HG02970 (cell line): ENCODE results near the gene EPB41L2.
"Not testable (repeated sequence)": the region's sequence is repeated elsewhere in the genome, so short reads cannot be mapped to it uniquely, and the experiment has no call there.

ENCODE experiments used
- ATAC-seq: cut with Tn5 transposase; IDR thresholded peaks from one replicate; pipeline ENCODE4 v1.9.1; 2021; ENCODE audit warnings: mild to moderate bottlenecking, moderate library complexity, moderate number of reproducible peaks; ENCODE audit not compliant: unreplicated experiment, low FRiP score

The EPB41L2 gene

DNA sequence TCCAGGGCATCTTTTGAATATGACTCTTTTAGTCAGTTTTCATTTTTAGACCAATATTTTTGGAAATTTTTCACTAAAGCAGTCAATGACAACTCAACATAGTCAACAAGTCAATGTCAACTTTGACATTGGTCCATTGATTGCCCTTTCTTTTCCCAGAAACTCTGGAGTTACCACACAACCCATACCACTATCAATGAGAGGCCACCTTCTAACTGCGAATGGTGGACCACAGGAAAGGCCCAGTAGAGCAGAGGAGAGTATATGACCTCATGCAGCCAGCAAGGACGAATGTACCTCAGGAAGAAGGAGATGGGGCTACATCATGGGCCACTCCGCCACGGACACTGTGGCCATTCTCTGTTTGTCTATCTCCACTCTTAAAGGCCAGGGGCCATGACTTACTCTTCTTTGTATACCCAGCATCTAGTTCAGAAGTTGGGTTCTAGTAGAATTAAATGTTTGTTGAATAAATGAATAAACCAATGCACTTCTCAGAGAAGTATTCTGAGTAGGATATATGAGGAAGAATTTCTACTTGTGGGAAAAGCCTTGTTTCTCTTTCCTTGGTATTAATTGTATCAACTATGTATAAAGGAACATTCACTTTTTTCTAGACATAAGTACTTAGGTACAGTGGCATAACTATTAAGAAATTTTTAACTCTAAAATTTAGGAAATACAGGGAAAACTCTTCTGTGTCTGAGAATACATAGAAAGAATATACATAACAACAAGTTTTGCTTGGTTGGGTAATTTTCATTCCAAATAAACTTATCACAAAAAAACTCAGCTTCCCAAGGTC, 236.4 kb downstream of the EPB41L2 start:
- ATAC-seq, result no peak

DNA sequence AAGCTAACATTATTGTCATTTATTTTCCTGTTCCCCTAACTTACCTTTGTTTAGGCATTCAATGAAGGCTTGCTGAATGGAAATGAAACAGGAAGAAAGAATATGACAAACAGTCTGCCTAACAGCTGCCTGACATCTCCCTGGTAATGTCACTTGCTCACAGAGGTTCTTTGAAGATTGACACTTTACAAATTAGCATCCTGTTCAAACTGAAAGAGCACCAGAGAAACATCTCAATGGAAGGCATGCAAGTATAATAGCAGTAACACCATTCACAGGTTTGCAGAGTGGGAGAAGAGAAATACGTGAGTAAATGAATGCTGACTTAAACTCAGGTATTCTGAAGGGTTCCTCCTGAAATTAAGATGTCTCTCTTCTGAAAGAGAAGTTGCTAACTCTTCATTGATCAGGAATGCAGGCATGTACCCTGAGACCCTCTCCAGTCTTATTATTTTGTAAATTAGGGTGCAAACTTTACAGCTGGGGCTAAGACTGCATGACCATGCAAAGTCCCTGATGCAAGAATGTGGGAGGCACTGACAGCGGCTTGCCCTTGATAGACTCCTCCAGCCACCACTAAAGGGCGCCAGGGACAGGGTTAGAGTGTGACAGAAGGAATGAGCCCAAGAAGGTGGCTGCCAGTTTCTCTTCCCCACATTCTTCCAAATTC, 237.1 kb downstream of the EPB41L2 start:
- ATAC-seq, result no peak

DNA sequence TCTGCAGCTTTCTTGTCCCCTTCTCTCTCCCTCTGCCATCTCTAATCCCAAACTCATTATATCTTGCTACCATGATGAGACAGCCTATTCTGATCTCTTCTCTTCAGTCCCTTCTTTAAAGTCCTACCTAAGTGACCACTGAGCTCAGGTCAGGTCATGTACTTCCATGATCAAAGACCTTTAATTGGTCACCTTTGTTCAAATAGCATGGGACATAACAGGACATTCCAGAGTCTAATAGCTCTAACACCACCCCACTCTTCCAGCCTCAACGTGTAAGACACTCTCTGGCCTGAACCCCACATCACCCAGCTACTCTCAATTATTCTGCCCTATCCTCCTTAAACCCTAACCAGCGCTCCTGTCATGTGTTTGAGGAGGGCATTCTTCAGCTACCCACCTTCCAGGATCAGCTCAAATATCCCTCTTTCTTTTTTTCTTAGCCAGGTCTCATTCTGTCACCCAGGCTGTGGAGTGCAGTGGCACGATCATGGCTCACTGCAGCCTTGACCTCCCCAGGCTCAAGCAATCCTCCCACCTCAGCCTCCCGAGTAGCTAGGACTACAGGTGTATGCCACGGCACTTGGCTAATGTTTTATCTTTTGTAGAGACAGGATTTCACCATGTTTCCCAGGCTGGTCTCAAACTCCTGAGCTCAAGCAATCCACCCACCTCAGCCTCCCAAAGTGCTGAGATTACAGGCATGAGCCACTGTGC, 237.9 kb downstream of the EPB41L2 start:
- no peak for ATAC-seq

DNA sequence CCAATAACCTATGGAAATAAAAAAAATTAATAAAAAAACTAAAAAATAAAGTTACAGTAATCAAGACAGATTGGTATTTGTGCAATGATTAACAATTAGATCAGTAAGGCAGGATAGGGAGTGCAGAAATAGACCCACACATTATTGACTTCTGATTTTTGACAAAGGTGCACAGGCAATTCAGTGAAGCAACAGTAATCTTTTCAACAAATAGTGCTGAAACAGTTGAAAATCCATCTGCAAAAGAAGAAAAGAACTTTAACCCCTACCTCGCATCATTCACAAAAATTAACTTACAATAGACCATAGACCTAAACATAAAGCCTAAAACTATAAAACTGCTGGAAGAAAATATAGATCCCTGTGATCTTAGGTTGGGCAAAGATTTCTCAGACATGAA, 240.3 kb downstream of the EPB41L2 start:
- no peak for ATAC-seq

DNA sequence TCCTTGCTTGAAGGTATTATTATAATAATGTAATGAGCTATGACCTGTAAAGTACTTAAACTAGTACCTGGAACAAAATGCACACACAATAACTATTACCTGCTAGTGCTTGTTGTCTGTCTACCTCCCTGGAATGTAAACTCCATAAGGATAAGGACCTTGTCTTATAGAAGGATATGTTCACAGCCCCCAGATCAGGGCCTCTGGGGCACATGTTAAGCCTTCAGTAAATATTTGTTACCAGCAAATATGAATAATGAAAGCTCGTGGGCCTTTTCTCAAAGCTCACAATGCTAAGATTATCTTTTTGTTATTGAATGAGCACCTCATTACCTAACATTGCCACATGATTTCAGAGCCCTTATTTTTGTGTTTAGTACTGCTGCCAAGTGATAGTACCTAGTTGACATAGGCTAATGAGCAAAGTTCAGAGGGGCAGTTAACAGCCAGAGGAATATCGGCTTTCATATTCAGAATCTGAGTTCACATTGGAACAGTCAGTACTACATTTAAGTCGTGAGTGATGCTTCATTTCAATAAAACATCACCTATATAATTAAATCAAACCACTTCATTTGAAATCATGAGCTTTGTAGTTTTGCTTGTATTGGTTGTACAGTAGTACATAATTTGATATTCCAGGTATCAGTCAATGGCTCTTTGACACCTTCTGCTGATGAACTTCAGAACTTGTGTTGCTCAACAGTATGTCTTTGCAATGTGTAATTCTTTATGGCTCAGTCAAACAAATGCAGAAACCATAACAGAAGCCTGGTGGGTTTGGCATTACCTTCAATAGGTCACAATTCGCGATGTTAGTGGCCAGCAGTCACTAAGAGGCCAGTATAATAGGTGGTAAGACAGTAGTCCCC, 247.6 kb downstream of the EPB41L2 start:
- ATAC-seq, result no peak

DNA sequence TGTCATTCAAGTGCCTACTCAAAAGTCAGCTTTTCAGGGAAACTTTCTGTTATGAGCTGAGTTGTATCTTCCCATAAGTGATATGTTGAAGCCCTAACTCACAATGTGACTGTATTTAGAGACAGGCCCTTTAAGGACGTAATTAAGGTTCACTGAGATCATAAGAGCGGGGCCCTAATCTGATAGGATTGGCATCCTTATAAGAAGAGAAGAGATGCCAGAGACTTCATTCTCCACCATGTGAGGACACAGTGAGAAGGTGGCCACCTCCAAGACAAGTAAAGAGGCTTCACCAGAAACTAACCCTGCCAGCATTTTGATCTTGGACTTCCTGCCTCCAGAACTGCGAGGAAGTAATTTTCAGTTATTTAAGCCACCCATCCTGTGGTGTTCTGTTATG, 248.5 kb downstream of the EPB41L2 start:
- no peak for ATAC-seq

DNA sequence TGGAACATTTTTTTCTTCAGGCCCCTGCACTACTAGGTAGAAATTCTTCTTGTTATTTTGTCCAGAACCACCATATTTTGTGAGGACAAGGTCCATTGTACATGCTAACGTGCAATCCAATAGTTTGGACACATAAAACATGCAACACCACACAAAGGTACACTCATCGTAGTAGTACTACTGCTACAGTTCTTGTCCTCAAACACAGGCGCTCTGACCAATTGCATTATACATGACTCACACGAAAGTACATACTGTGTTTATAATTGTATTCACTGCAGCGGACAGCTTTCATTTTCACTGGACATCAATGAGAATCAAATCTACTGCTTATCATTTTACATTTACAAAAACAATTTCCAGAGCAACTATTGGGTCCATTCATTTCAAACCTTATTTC, 251.1 kb downstream of the EPB41L2 start:
- no peak for ATAC-seq

DNA sequence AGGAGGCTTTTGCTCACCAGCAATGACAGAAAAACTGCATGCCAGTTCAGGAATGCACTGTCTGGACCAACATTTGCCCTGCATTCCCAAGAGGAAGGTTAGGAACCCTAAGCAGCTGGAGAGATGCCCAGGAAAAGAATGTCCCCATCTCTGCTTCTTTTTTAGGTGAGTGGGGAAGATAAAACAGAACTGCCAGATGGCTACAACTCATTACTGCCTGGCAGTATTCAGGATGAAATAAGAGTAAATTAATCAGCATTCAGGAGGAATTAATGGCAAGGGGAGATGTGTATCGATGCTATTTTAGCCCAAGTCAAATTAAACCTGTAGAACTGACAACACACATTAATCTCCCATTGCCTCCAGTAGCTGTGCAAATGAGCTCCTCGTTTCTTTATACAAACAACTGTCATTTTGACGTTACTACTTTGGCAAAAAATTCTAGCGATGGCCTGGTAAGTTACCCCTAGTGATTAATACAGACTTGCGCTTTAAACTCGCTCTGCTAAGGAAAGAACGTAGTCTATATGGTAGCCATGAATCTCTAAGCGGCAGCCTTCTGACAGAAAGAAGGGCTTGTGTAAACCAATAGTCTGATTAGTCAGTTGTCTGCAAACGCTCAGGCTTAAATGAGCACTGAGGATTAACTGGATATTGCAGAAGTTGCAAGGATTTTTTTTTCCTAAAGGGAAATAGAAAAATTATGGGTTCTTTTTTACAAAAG, 252.6 kb downstream of the EPB41L2 start:
- no peak for ATAC-seq

DNA sequence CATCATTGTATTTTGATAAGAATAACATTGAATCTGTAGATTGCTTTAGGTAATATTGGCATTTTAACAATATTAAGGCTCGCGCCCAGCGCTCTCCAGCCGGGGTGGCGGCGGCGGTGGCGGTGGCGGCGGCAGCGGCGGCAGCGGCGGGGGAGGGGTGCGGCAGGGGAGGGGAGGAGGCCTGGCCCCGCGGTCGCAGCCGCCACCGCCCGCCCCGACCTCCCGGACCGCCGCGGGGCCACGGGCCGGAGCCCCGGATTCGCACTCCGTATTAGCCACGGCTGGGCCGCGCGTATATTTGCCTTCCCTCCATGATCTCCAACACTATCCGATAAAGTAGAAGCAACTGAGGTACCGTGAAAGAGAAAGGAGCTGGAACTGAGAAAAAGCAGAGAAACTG, 261.7 kb downstream of the EPB41L2 start:
- not testable (repeated sequence) for ATAC-seq

DNA sequence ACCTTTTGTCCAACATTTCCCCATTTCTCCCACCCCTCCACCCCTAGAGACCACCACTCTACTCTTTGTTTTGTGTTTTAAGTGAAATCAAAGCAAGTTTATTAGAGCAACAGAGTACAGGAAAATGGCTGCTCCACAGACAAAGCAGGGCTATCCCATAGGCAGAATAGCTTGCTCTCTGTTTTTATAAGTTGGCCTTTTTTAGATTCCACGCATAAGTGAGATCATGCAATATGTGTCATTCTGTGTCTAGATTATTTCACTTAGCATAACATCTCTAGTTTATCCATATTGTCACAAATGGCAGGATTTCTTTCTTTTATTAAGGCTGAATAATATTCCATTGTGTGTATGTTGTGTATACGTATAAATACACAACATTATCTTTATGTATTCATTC, 266.0 kb downstream of the EPB41L2 start:
- ATAC-seq, result no peak

DNA sequence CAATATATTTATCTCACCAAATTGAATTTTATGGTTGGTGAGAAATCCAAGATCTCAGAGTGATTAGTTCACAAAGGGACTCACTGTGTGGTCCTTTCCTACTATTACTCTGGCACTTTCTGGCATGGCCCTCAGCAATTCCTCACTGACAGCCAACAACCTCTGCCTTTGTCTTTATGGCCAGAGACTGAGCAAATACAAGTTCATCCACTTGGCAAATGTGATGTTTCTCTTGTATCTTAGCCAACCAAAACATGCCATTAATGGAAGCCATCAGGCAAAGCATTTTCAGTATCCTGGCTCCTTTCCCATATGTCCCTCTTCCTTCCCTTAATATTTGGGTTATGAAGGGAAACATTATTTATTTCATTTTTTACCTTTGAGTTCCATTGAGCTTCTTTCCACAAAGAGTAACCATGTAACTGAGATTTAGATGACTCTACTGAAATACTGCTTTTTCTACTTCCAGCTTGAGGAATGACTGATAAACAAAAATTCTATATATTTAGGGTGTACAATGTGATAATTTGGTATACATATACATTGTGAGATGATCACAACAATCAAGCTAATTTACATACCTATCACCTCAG, 266.6 kb downstream of the EPB41L2 start:
- no peak for ATAC-seq

DNA sequence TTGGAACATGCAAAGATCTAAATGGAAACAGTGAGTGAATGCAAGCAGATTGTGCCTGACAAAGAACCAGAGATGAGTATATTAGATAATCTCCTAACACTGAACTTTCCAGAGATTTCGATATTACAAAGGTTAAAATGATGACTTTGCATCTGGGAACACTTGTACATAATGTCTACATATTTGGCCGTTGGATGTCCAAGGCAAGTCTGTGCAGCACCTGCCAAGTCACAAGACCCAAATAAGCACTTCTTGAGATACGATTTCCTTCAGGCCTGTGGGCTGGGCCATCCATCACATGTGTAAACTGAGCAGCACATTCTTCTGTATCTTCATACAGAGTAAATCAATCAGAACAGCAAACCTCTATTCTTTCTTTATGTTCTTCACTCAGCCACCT, 268.3 kb downstream of the EPB41L2 start:
- no peak for ATAC-seq

DNA sequence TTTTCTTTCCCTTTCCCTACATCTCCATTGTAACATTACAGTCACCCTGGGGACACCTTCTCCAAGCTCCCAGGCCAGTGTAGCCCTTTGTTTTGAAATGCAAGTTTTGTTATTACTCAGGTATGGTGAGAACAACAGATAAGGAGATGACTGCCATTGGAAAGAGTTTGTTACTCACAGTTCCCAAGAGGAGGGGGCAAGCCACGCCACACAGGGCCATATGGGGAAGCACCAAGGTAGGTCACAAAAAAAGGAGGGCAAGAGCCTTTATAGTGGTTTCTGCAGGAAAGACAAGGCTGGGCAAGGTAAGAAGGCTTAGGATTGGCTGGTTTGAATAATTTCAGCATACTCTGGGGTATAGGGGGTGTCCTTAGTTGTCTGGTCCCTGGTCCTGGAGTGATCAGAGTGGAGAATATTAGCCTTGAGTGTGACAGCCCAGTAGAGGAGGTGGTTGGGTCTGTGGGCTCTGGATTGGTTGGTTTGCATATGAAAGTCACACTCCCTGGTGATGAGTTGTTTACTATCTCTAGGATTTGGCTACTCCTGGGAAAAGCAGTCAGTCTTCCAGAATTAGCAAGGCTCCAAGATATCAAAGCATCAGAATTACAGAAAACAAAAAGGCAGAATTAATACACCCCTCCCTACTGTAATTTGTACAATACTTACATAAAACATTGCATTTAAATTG, 268.9 kb downstream of the EPB41L2 start:
- ATAC-seq, result no peak
